HG03442 (cell line): ENCODE measurements around the gene LRP1B.

ENCODE experiments used
- ATAC-seq: cut with Tn5 transposase; IDR thresholded peaks from one replicate; pipeline ENCODE4 v1.9.1; 2021; ENCODE audit warnings: mild to moderate bottlenecking, moderate library complexity; ENCODE audit not compliant: unreplicated experiment

Gene LRP1B

GRCh38 chr2:141475801-141476200 lies 655.0 kb downstream of the LRP1B start:
- no peak for ATAC-seq

- ATAC-seq: no peak
These were observed 662.1 kb downstream of the LRP1B start for GRCh38 chr2:141468761-141469160.

- no peak for ATAC-seq
These were observed 663.5 kb downstream of the LRP1B start for GRCh38 chr2:141467331-141467730.

- ATAC-seq: no peak
These were observed 665.8 kb downstream of the LRP1B start for GRCh38 chr2:141464995-141465394.

- no peak for ATAC-seq
These were observed 672.5 kb downstream of the LRP1B start for GRCh38 chr2:141458351-141458750.

GRCh38 chr2:141455877-141456276 lies 674.9 kb downstream of the LRP1B start:
- ATAC-seq: no peak

- ATAC-seq: no peak
These were observed 675.5 kb downstream of the LRP1B start for GRCh38 chr2:141455211-141455826.

- ATAC-seq: no peak
These were observed 690.7 kb downstream of the LRP1B start for GRCh38 chr2:141440072-141440635.

- no peak for ATAC-seq
These were observed 691.3 kb downstream of the LRP1B start for GRCh38 chr2:141439524-141439923.

- ATAC-seq: no peak
These were observed 692.3 kb downstream of the LRP1B start for GRCh38 chr2:141438536-141438935.

- no peak for ATAC-seq
These were observed 693.3 kb downstream of the LRP1B start for GRCh38 chr2:141437521-141437920.

GRCh38 chr2:141423124-141423523 lies 707.7 kb downstream of the LRP1B start:
- no peak for ATAC-seq

GRCh38 chr2:141417246-141417797 lies 713.5 kb downstream of the LRP1B start:
- ATAC-seq: no peak

- no peak for ATAC-seq
These were observed 719.4 kb downstream of the LRP1B start for GRCh38 chr2:141411419-141411818.

GRCh38 chr2:141399270-141399669 lies 731.5 kb downstream of the LRP1B start:
- ATAC-seq: no peak

- ATAC-seq: no peak
These were observed 737.6 kb downstream of the LRP1B start for GRCh38 chr2:141393214-141393545.

- no peak for ATAC-seq
These were observed 738.2 kb downstream of the LRP1B start for GRCh38 chr2:141392517-141393213.

- ATAC-seq: no peak
These were observed 744.6 kb downstream of the LRP1B start for GRCh38 chr2:141386168-141386567.

- ATAC-seq: no peak
These were observed 746.1 kb downstream of the LRP1B start for GRCh38 chr2:141384676-141385075.

- no peak for ATAC-seq
These were observed 748.9 kb downstream of the LRP1B start for GRCh38 chr2:141381946-141382345.

- ATAC-seq: no peak
These were observed 750.5 kb downstream of the LRP1B start for GRCh38 chr2:141380008-141380979.
